ENCODE results near the gene ADM5.

ADM5 gene

DNA sequence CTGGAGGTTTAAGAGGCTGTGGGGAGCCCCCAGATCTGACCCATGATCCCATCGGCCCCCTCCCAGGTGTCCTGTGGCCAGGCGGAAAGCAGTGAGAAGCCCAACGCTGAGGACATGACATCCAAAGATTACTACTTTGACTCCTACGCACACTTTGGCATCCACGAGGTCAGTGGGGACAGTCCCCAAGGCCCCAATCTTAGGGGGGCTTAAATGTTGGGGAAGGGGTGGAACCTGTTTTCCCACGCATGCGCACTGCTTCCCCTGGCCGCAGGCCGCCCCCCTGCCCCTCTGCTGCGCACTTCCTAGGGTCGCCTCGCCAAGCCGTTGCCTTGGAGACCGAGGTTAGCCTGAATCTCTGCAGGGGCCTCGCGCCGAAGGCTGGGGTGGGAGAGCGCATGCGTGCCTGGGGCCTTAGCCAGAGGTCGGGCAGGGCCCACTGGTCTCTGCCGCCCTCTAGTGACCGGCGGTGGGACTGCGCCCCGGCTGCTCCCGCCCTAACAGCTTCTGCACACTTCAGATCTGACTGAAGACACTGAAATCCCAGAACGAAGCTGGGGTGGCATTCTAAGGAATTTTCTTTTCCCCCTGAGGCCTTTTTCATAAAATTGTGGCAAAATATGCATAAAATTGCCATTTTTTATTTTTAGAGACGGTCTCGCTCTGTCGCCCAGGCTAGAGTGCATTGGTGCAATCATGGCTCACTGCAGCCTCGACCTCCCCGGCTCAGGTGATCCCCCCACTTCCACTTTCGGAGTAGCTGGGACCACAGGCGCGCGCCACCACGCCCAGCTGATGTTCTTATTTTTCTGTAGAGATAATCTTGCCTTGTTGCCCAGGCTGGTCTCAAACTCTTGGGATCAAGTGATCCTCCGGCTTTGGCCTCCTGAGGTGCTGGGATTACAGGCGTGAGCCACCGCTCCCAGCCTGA, 8.7 kb upstream of the ADM5 start:
- peak; percentile 97 for DNase-seq

- DNase-seq: no peak
These were observed 7.6 kb upstream of the ADM5 start for GRCh38 chr19:49681830-49682229.

DNA sequence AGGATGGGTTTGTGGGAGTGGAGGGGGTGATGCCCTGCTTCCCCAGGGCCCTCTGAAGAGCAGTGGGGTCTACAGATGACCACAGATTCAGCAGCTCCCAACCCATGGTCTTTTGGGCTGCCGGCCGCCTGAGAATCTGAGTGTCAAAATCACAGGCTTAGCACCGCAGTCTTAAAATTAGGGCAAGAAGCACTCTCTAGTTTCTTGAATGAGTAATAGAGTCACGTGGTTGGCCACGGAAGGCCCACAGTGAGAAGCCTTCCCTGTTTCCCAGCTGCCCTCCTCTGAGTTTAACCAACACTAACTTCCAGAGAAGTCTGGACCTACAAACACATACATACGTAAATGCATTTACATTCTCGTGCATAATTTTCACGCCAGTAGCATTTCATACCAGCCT, 7.1 kb upstream of the ADM5 start:
- no peak for DNase-seq

DNA sequence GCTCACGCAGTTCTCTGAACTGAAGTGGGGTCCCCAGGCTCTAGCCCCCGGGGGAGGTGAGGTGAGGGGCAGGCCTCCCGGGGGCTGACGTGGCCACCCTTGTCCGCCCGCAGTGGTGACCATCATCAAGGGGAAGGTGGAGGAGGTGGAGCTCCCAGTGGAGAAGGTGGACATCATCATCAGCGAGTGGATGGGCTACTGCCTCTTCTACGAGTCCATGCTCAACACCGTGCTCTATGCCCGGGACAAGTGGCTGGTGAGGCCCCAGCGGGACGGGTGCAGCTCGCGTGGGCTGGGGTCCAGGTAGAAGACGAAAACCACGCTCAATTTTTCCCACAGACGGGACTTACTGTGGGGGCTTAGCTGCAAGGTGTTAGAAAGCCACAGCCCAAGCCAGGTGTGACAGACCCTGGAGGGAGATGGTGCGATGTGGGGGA, 5.6 kb upstream of the ADM5 start:
- no peak for DNase-seq

DNA sequence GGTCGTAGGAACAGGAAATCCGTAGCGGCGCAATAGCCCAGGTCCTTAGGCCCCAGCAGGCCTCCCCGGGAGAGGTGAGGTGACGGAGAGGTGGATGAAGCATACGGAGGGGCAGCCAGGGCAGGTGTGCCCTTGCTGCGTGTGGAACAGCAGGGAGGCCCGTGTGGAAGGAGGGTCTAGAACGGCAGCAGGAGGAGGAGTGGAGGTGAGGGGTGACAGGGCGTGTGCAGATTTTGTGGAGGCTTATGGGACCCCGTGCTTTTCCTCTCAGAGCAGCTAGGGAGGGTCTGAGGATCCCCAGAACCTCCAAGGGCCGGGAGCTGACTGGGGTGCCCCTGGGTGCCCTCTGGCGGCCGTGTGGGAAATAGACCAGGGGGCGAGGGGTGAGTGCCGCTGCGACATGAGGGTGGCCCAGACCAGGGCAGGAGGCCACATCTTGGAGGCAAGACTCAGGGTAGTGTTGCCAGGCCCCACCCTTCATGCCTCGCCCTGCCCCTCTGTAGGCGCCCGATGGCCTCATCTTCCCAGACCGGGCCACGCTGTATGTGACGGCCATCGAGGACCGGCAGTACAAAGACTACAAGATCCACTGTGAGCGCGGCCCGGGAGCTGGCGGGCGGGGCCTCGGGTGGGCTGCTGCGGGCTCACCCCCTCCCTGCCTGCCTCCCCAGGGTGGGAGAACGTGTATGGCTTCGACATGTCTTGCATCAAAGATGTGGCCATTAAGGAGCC, 5.0 kb upstream of the ADM5 start:
- DNase-seq: no peak

DNA sequence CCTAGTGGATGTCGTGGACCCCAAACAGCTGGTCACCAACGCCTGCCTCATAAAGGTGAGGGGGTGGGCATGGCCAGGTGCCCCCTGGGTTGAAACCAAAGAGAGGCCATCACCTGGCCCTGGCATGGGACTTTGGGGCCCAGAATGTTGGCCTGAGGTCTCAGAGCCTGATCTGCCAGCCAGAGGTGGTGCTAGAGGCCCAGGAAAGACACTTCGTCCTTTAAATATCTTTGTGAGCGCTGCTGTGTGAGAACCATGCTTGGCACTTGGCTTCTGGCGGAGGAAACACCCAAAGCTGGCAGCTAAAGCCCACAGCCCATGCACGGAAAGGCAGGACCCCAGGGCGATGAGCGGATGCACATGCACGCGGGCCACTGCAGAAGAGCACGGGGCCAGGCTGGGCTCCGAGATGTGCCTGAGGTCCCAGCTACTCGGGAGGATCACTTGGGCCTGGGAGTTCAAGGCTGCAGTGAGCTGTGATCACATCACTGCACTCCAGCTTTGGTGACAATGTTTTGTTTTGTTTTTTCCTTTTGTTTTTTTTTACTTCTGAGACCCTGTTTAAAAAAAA, 4.3 kb upstream of the ADM5 start:
- DNase-seq: no peak

- no peak for DNase-seq
These were observed 3.5 kb upstream of the ADM5 start for GRCh38 chr19:49685845-49686332.

DNA sequence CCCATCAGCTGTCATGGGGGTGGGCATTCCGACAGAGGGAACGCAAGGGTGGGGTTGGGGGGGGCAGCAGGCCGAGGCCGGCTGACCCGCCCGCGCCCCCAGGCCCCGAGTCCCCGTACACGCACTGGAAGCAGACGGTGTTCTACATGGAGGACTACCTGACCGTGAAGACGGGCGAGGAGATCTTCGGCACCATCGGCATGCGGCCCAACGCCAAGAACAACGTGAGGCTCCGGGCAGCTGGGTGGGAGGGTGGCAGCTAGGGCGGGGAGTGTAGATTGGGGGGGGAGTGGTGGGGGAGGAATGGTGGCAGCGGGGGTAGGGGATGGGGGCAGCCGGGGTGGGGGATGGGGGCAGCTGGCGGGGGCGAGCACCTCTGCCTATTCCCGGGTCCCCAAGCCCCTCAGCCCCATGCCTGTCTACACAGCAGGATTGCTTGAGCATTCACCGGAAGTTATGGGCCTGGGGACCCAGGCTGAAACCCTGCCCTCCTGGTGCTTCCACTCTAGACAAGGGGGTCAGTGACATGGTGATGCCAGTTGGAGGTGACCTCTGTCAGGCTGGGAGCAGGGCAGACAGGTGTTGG, 2.8 kb upstream of the ADM5 start:
- no peak for DNase-seq

- no peak for DNase-seq
These were observed 2.2 kb upstream of the ADM5 start for GRCh38 chr19:49687150-49687549.

GRCh38 chr19:49687566-49688316, 1.7 kb upstream of the ADM5 start:
- no peak for DNase-seq

- no peak for DNase-seq
These were observed 762 bp upstream of the ADM5 start for GRCh38 chr19:49688531-49689132.

DNA sequence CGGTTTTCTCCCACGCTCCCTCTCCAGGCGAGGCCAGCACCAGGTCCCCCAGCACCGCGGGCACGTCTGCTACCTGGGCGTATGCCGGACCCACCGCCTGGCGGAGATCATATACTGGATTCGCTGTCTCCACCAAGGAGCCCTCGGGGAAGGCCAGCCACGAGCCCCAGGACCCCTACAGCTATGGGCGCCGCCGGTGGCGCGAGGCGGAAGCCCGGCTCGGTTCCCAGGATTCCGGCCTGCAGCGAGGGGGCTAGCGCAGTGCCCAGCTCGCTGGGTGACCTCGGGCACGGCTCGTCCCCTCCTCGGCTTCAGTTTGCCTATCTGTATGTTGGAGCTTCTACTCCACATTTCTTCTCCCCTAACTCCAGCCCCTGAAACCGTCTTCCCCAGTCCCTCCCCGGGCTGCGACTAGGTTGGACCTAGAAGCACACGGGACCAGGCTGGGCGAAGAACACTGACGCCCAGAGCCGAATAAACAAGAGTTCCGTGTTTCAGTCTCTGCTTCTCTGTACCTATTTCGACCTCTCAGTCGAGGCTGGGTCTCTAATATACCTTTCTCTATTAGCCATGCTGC, 773 bp downstream of the ADM5 start:
- no peak for DNase-seq

DNA sequence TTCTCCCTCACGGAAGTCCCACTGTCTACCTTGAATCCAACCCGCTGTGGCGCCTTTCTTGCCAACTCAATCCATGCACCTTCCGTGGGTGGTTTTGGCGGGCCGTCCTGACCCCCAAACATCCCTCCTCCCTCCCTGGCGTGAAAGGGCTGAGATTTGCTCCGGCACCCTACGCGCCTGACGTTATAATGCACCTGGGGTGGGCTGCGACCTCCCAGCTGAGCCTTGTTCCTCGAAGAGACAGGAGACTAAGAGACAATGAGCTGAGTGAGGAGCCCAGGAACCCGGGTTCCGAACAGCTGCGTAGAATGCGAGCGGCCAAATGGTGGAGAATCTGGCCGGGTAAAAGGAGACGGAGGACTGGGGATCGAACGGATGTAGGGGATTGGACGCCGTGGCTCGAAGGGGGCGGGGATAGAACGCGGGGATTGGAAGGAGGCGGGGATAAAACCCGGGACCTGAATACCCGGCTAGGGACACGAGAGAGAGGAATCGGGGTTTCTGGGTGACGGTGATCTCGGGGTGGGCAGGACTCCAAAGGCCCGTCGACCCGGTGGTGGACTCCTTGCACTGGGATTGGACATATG, 1.4 kb downstream of the ADM5 start, which contains the start of gene CPT1C:
CPT1C (plus strand) TSS at position 461 of the 587 bp plus-strand sequence. CDS start 1,137 bp downstream, outside the sequence.
- DNase-seq: peak; percentile 49

GRCh38 chr19:49691243-49692146, 2.1 kb downstream of the ADM5 start:
- no peak for DNase-seq

GRCh38 chr19:49692147-49692506, 2.7 kb downstream of the ADM5 start:
- no peak for DNase-seq

DNA sequence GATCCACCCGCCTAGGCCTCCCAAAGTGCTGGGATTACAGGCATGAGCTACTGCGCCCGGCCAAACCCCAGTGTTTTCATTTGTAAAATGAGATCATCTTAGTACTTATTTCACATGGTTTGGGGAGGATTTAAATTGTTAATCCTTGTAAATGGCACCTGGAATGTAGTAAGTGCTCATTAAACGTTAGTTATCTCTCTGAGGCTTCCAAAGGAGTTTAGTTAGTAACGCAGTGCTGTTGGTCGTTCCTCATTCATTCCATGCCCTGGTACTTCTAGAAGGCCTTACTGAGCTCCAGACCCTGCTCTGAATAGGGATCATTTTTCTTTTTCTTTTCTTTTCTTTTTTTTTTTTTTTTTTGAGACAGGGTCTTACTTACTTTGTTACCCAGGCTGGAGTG, 6.7 kb downstream of the ADM5 start:
- DNase-seq: no peak

GRCh38 chr19:49696865-49697264, 7.5 kb downstream of the ADM5 start:
- DNase-seq: no peak

GRCh38 chr19:49699364-49699763, 10.0 kb downstream of the ADM5 start:
- DNase-seq: no peak

DNA sequence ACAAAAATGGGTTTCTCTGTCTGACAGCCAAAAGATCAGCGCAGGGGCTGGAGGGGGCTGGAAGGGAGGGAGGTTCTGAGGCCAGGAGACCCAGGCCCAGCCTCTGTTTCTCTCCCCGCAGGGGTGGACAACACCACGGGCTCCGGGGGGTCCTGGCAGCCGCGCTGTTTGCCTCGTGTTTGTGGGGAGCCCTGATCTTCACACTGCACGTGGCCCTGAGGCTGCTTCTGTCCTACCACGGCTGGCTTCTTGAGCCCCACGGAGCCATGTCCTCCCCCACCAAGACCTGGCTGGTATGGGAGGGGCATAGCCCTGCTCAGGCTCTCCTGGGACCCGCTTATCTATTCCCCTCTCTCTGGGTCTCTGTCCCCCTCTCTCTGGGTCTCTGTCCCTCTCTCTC, 11.2 kb downstream of the ADM5 start:
- no peak for DNase-seq

- DNase-seq: no peak
These were observed 11.9 kb downstream of the ADM5 start for GRCh38 chr19:49701271-49701786.
